Mesendoderm (in vitro differentiated cells): ENCODE data around the gene GEMIN4.

Experiments
- DNase-seq: peaks from one replicate; pipeline ENCODE4 v3.0.0; 2013
- H2AK5ac ChIP-seq: 2 replicates; pipeline ENCODE4 v1.6.1; 2013; ENCODE audit warnings: low read length, inconsistent platforms
- H2BK120ac ChIP-seq: 2 replicates; pipeline ENCODE4 v1.6.1; 2013; ENCODE audit warnings: low read depth, mild to moderate bottlenecking, low read length, moderate library complexity, mixed read lengths
- H2BK15ac ChIP-seq: replicated peaks from 2 replicates; pipeline ENCODE4 v1.6.1; 2013; ENCODE audit warnings: low read depth, mild to moderate bottlenecking, moderate library complexity
- H2BK5ac ChIP-seq: 2 replicates; pipeline ENCODE4 v1.6.1; 2013; ENCODE audit warnings: low read length, inconsistent platforms
- H3K18ac ChIP-seq: 2 replicates; pipeline ENCODE4 v1.6.1; 2013; ENCODE audit warnings: mild to moderate bottlenecking, low read length, mixed read lengths
- H3K23ac ChIP-seq: one replicate; pipeline ENCODE4 v1.6.1; 2013; ENCODE audit warnings: low read length
- H3K27ac ChIP-seq: 2 replicates; pipeline ENCODE4 v1.5.1; 2013; ENCODE audit warnings: low read depth, mild to moderate bottlenecking, inconsistent platforms, low read length, moderate library complexity
- H3K27me3 ChIP-seq: 2 replicates; pipeline ENCODE4 v1.6.1; 2013; ENCODE audit warnings: low read length, control low read depth, mild to moderate bottlenecking, inconsistent platforms; ENCODE audit not compliant: insufficient read depth, poor library complexity
- H3K36me3 ChIP-seq: 2 replicates; pipeline ENCODE4 v1.6.1; 2013; ENCODE audit warnings: low read length, inconsistent platforms; ENCODE audit not compliant: control insufficient read depth, insufficient read depth
- H3K4ac ChIP-seq: one replicate; pipeline ENCODE4 v1.6.1; 2013; ENCODE audit warnings: low read depth, mild to moderate bottlenecking, low read length, moderate library complexity
- H3K4me1 ChIP-seq: 2 replicates; pipeline ENCODE4 v1.6.1; 2013; ENCODE audit warnings: low read depth, low read length, inconsistent platforms; ENCODE audit not compliant: control insufficient read depth
- H3K4me2 ChIP-seq: 2 replicates; pipeline ENCODE4 v1.6.1; 2013; ENCODE audit warnings: low read length
- H3K4me3 ChIP-seq: 2 replicates; pipeline ENCODE4 v1.5.1; 2013; ENCODE audit warnings: mild to moderate bottlenecking, low read length
- H3K56ac ChIP-seq: one replicate; pipeline ENCODE4 v1.6.1; 2013; ENCODE audit warnings: low read length
- H3K79me1 ChIP-seq: 2 replicates; pipeline ENCODE4 v1.6.1; 2013; ENCODE audit warnings: low read length, inconsistent platforms
- H3K79me2 ChIP-seq: 2 replicates; pipeline ENCODE4 v1.6.1; 2013; ENCODE audit warnings: mild to moderate bottlenecking, low read length; ENCODE audit not compliant: control insufficient read depth, insufficient read depth
- H3K9ac ChIP-seq: 2 replicates; pipeline ENCODE4 v1.6.1; 2013; ENCODE audit warnings: low read length, inconsistent platforms
- H4K5ac ChIP-seq: one replicate; pipeline ENCODE4 v1.6.1; 2013; ENCODE audit warnings: low read length
- H4K8ac ChIP-seq: one replicate; pipeline ENCODE4 v1.6.1; 2013; ENCODE audit warnings: low read depth, mild to moderate bottlenecking, control low read depth, low read length, moderate library complexity
- WGBS: extraction: QIAGEN DNeasy Blood & Tissue Kit; methylation state at CpG from one replicate; pipeline ENCODE4 v1.1.7; 2013; ENCODE audit warnings: low lambda C conversion rate, missing lambda C conversion rate; ENCODE audit not compliant: insufficient coverage; ENCODE audit errors: extremely low coverage; 5-methylcytosine and 5-hydroxymethylcytosine counted together

The GEMIN4 gene

DNA sequence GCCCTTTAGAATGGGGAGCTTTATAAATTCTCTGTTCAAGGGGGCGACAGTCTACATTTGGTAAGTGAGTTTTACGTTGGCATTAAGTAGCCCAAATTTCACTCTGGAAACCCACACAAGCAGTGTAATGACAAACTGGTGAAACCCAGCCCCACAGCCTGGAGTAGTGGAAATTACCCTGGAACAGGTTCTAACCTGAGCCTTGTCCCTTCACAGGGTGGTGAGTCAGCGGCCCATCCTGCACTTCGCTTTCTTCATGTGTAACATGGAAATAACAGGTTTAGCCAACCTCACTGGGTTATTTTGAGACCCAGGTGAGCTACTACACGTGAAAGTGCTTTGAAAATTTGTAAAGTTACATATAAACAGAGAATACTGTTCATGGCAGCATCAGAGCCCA is 23.2 kb downstream of the GEMIN4 start:
- Histone ChIP-seq H3K4me2 (no peak overlapping the region), H3K18ac (no peak overlapping the region), H3K36me3 (no peaks in the 10 kb centered on the region), H2BK15ac (no peak overlapping the region), H3K4me3 (no peak overlapping the region), H2BK120ac (no peak overlapping the region), H4K8ac (no peak overlapping the region), H2BK5ac (no peak overlapping the region), H3K27ac (no peak overlapping the region), H3K79me1 (peaks cover 2% of the 10 kb centered on the region), H3K4me1 (peaks cover 7% of the 10 kb centered on the region), H3K4ac (no peak overlapping the region), H3K56ac (no peak overlapping the region), H4K5ac (no peak overlapping the region), H3K27me3 (no peaks in the 10 kb centered on the region), H2AK5ac (no peak overlapping the region), H3K9ac (no peak overlapping the region), H3K23ac (no peak overlapping the region), H3K79me2 (peaks cover 3% of the 10 kb centered on the region)
- WGBS = no CpG with 5 or more reads among the region's 5 CpGs
- no peak for DNase-seq

DNA sequence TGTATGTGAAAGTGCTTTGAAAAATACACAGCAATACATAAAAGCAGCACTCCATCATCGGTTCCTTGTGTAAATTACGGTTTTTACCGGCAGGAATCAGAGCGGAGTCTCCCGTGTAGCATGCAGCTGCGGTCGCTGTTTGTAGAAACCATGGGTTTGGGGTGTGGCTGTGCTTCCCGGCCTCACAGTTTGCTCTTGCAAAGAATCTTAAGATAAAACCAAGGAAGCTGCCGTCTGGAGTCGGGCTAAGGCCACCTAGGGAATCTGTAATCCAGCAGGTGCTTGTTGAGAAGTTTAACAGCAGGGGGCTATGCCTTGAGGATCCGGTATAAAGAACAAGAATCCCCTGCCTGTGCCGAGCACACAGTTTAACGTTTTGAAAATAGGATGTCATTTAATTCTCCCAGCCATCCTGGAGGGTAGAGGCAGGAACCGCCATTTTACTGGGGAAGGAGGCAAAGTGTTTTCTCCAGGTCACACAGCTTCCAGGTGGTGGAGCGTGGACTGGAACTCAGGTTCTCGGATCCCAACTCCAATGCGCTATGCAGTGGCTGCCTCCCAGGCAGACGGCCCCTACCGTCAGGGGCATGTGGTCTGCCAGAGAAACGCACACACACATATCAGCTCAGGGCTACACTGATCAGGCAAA is 25.7 kb downstream of the GEMIN4 start:
- WGBS = no CpG with 5 or more reads among the region's 20 CpGs
- no peak overlapping the region for H3K4me3 ChIP-seq
- H3K79me2 ChIP-seq = no peaks in the 10 kb centered on the region
- H4K5ac ChIP-seq = no peak overlapping the region
- H3K23ac ChIP-seq = no peak overlapping the region
- no peak overlapping the region for H3K4ac ChIP-seq
- no peak overlapping the region for H3K56ac ChIP-seq
- no peak overlapping the region for H3K18ac ChIP-seq
- H3K79me1 ChIP-seq = no peaks in the 10 kb centered on the region
- peak; percentile 57 for DNase-seq
- H2AK5ac ChIP-seq = no peak overlapping the region
- no peak overlapping the region for H4K8ac ChIP-seq
- no peaks in the 10 kb centered on the region for H3K36me3 ChIP-seq
- no peak overlapping the region for H3K4me2 ChIP-seq
- H2BK15ac ChIP-seq = no peak overlapping the region
- H2BK120ac ChIP-seq = no peak overlapping the region
- no peak overlapping the region for H3K9ac ChIP-seq
- H3K4me1 ChIP-seq = peaks cover 4% of the 10 kb centered on the region
- H3K27me3 ChIP-seq = no peaks in the 10 kb centered on the region
- H2BK5ac ChIP-seq = no peak overlapping the region
- no peak overlapping the region for H3K27ac ChIP-seq

DNA sequence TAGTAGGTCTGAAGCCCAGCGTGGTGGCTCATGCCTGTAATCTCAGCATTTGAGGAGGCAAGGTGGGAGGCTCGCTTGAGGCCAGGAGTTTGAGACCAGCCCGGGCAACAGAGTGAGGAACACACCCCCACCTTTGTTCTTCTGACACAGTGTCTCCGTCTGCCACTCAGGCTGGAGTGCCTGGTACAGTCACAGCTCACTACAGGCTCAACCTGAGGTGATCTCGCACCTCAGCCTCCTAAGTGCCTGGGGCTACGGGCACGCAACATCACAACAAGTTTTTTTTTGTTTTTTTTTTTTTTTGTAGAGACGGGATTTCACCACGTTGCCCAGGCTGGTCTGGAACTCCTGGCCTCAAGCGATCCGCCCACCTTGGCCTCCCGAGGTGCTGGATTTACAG is 26.3 kb downstream of the GEMIN4 start:
- Histone ChIP-seq H3K4me1 (peaks cover 4% of the 10 kb centered on the region), H4K8ac (no peak overlapping the region), H3K27me3 (no peaks in the 10 kb centered on the region), H2BK120ac (no peak overlapping the region), H2BK15ac (no peak overlapping the region), H2AK5ac (no peak overlapping the region), H2BK5ac (no peak overlapping the region), H3K9ac (peak overlapping the region; percentile 32), H3K18ac (no peak overlapping the region), H3K4ac (no peak overlapping the region), H3K56ac (peak overlapping the region; percentile 34), H3K79me1 (no peaks in the 10 kb centered on the region), H3K27ac (no peak overlapping the region), H3K36me3 (no peaks in the 10 kb centered on the region), H3K23ac (no peak overlapping the region), H4K5ac (no peak overlapping the region), H3K79me2 (no peaks in the 10 kb centered on the region), H3K4me3 (no peak overlapping the region), H3K4me2 (no peak overlapping the region)
- DNase-seq = peak; percentile 49
- no CpG with 5 or more reads among the region's 12 CpGs for WGBS

DNA sequence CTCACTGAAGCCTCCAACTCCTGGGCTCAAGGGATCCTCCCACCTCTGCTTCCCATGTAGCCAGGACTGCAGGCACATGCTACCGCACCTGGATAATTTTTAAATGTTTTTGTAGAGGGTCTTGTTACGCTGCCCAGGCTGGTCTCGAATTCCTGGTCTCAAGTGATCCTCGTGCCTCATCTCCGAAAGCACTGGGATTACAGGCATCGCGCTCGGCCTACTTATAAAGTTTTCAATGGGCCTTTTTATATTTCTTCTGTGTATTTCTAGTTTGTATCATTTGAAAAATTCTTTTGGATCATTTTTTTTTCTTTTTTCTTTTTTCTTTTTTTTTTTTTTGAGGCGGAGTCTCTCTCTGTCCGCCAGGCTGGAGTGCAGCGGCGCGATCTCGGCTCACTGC is 27.0 kb downstream of the GEMIN4 start:
- Histone ChIP-seq H3K23ac (no peak overlapping the region), H4K5ac (no peak overlapping the region), H3K36me3 (no peaks in the 10 kb centered on the region), H3K27me3 (no peaks in the 10 kb centered on the region), H3K79me1 (no peaks in the 10 kb centered on the region), H2AK5ac (no peak overlapping the region), H3K4ac (no peak overlapping the region), H4K8ac (no peak overlapping the region), H2BK15ac (no peak overlapping the region), H3K79me2 (no peaks in the 10 kb centered on the region), H2BK5ac (no peak overlapping the region), H3K9ac (no peak overlapping the region), H3K18ac (no peak overlapping the region), H2BK120ac (no peak overlapping the region), H3K4me1 (peaks cover 4% of the 10 kb centered on the region), H3K27ac (no peak overlapping the region), H3K4me3 (no peak overlapping the region), H3K56ac (no peak overlapping the region), H3K4me2 (no peak overlapping the region)
- no CpG with 5 or more reads among the region's 14 CpGs for WGBS
- no peak for DNase-seq

DNA sequence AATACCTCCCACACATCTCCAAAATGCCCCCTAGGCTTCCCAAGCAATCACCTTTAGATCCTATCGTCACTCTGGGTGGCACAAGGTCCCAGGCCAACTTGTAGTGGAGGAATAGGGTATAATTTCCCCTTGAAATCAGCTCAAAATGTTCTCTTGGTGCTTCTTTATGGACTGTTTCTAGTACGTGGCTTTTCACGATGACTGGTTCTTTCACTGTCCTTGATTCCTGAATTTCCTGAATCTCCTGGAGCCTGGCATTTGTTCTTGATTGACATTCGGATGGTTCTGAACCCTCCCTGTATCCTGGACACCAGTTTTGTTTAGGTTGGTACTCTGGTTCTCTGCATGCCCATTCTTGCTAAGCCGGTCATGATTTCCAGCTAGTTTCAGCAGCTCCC is 30.5 kb downstream of the GEMIN4 start:
- Histone ChIP-seq H3K9ac (no peak overlapping the region), H3K4me3 (no peak overlapping the region), H3K4me1 (peaks cover 2% of the 10 kb centered on the region), H3K18ac (no peak overlapping the region), H2BK5ac (no peak overlapping the region), H3K4me2 (no peak overlapping the region), H2BK120ac (no peak overlapping the region), H3K4ac (no peak overlapping the region), H3K36me3 (no peaks in the 10 kb centered on the region), H3K79me2 (no peaks in the 10 kb centered on the region), H3K23ac (no peak overlapping the region), H2AK5ac (no peak overlapping the region), H4K8ac (no peak overlapping the region), H3K27ac (no peak overlapping the region), H3K79me1 (no peaks in the 10 kb centered on the region), H3K27me3 (no peaks in the 10 kb centered on the region), H4K5ac (no peak overlapping the region), H3K56ac (no peak overlapping the region), H2BK15ac (no peak overlapping the region)
- no CpG with 5 or more reads among the region's 5 CpGs for whole genome bisulfite sequencing
- no peak for DNase-seq
